ENCODE results near the gene STK10. TPM values are rescaled to one million over a fixed set of nuclear protein-coding genes. Genes with fewer than 3 reads are reported as not detected.

Gene STK10
- total and polyA plus RNA-seq, 2 experiments from 2014 or later: 7.5 to 17.8 TPM

- H3K4me3 Mint-ChIP-seq: no peak overlapping the region
- ATAC-seq: no peak
Measured at GRCh38 chr5:172145870-172146747, 41.9 kb downstream of the STK10 start.

More at GRCh38 chr5:172145870-172146747, 41.9 kb downstream of the STK10 start:
- TF ChIP-seq ETS1 (IDR thresholded peaks at IDR 0.05) (no peak), STAT1 (IDR thresholded peaks at IDR 0.05; ENCODE audit: unreplicated experiment) (no peak), ZNF462 (CRISPR knock-in tag; IDR thresholded peaks at IDR 0.05) (no peak), EZH2 (IDR thresholded peaks at IDR 0.05; ENCODE audit: low read depth, unreplicated experiment) (no peak), CREB1 (CRISPR knock-in tag; IDR thresholded peaks at IDR 0.05; ENCODE audit: low read depth) (no peak), ZNF114 (CRISPR knock-in tag; IDR thresholded peaks at IDR 0.05) (no peak), ZNF331 (CRISPR knock-in tag; IDR thresholded peaks at IDR 0.05; ENCODE audit: low read depth) (no peak), JUNB (IDR thresholded peaks at IDR 0.05; ENCODE audit: unreplicated experiment) (no peak), NANOG (IDR thresholded peaks at IDR 0.05; ENCODE audit: borderline replicate concordance) (no peak), POLR2AphosphoS5 (IDR thresholded peaks at IDR 0.05; ENCODE audit: low read depth) (no peak), EZH2phosphoT487 (IDR thresholded peaks at IDR 0.05; ENCODE audit: unreplicated experiment) (no peak)
- TF ChIP-seq, protein P1, sequence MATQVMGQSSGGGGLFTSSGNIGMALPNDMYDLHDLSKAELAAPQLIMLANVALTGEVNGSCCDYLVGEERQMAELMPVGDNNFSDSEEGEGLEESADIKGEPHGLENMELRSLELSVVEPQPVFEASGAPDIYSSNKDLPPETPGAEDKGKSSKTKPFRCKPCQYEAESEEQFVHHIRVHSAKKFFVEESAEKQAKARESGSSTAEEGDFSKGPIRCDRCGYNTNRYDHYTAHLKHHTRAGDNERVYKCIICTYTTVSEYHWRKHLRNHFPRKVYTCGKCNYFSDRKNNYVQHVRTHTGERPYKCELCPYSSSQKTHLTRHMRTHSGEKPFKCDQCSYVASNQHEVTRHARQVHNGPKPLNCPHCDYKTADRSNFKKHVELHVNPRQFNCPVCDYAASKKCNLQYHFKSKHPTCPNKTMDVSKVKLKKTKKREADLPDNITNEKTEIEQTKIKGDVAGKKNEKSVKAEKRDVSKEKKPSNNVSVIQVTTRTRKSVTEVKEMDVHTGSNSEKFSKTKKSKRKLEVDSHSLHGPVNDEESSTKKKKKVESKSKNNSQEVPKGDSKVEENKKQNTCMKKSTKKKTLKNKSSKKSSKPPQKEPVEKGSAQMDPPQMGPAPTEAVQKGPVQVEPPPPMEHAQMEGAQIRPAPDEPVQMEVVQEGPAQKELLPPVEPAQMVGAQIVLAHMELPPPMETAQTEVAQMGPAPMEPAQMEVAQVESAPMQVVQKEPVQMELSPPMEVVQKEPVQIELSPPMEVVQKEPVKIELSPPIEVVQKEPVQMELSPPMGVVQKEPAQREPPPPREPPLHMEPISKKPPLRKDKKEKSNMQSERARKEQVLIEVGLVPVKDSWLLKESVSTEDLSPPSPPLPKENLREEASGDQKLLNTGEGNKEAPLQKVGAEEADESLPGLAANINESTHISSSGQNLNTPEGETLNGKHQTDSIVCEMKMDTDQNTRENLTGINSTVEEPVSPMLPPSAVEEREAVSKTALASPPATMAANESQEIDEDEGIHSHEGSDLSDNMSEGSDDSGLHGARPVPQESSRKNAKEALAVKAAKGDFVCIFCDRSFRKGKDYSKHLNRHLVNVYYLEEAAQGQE (IDR thresholded peaks at IDR 0.05; ENCODE audit: unreplicated experiment): no peak
- TF ChIP-seq, protein P2, sequence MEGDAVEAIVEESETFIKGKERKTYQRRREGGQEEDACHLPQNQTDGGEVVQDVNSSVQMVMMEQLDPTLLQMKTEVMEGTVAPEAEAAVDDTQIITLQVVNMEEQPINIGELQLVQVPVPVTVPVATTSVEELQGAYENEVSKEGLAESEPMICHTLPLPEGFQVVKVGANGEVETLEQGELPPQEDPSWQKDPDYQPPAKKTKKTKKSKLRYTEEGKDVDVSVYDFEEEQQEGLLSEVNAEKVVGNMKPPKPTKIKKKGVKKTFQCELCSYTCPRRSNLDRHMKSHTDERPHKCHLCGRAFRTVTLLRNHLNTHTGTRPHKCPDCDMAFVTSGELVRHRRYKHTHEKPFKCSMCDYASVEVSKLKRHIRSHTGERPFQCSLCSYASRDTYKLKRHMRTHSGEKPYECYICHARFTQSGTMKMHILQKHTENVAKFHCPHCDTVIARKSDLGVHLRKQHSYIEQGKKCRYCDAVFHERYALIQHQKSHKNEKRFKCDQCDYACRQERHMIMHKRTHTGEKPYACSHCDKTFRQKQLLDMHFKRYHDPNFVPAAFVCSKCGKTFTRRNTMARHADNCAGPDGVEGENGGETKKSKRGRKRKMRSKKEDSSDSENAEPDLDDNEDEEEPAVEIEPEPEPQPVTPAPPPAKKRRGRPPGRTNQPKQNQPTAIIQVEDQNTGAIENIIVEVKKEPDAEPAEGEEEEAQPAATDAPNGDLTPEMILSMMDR (conservative IDR thresholded peaks at IDR 0.05; ENCODE audit: low read depth in 2 of 2): no peak
- H3K4me1 Mint-ChIP-seq: peaks cover 18% of the 10 kb centered on the region
- H3F3A ChIP-seq (replicated peaks; ENCODE audit: low read depth): no peaks in the 10 kb centered on the region
- DNase-seq (ENCODE audit: low spot score): no peak
- H3K27ac Mint-ChIP-seq: no peak overlapping the region
- no peaks in the 10 kb centered on the region for H3K9me3 Mint-ChIP-seq
- peaks cover 6% of the 10 kb centered on the region; the same call in 1 of the 2 replicates for H3K4me1 ChIP-seq (ENCODE audit: insufficient read depth)
- H4K20me1 ChIP-seq (replicated peaks; ENCODE audit: insufficient read depth): no peaks in the 10 kb centered on the region; the same call in 1 of the 2 replicates
- no peaks in the 10 kb centered on the region for H3K27me3 ChIP-seq (ENCODE audit: insufficient read depth)
- H3K27ac ChIP-seq (ENCODE audit: low read depth): no peak overlapping the region
- H3K4me3 ChIP-seq: no peak overlapping the region
- H3K36me3 ChIP-seq (ENCODE audit: insufficient read depth): no peaks in the 10 kb centered on the region
- no peak overlapping the region for H3K4me2 ChIP-seq
- no peaks in the 10 kb centered on the region for H3K9me2 ChIP-seq (ENCODE audit: insufficient read depth)
- no peaks in the 10 kb centered on the region for H3K36me3 Mint-ChIP-seq (ENCODE audit: low read depth)
- peaks cover 7% of the 10 kb centered on the region for H3K27me3 Mint-ChIP-seq (ENCODE audit: insufficient read depth, low read depth, poor library complexity)
- no peak overlapping the region for H2AFZ ChIP-seq
- peaks cover 12% of the 10 kb centered on the region; the same call in 1 of the 2 replicates for H3K79me2 ChIP-seq (replicated peaks; ENCODE audit: insufficient read depth)
